DOHH2 (cell line): ENCODE results near the gene UBQLN4.

Experiments used
- H3F3A ChIP-seq: fragments of 200-600 bp; sonication (generic), shearing (Covaris generic); 2 replicates; pipeline ENCODE4 v1.6.0; 2016; ENCODE audit warnings: antibody characterized with exemption, mild to moderate bottlenecking; ENCODE audit not compliant: control insufficient read depth, insufficient read depth
- H3K27ac ChIP-seq: fragments of 200-600 bp; sonication (generic); 2 replicates; pipeline ENCODE4 v1.5.1; 2014; ENCODE audit warnings: low read depth, mild to moderate bottlenecking, low read length, moderate library complexity
- H3K27me3 ChIP-seq: fragments of 200-600 bp; sonication (generic); 2 replicates; pipeline ENCODE4 v1.6.1; 2014; ENCODE audit warnings: mild to moderate bottlenecking, low read length, mixed read lengths; ENCODE audit not compliant: control insufficient read depth
- H3K36me3 ChIP-seq: fragments of 200-600 bp; sonication (generic); 2 replicates; pipeline ENCODE4 v1.6.1; 2014; ENCODE audit warnings: mild to moderate bottlenecking, low read length, moderate library complexity, mixed read lengths; ENCODE audit not compliant: control insufficient read depth
- H3K4me1 ChIP-seq: fragments of 200-600 bp; sonication (generic); 2 replicates; pipeline ENCODE4 v1.6.1; 2014; ENCODE audit warnings: mild to moderate bottlenecking, low read length, mixed read lengths; ENCODE audit not compliant: control insufficient read depth
- H3K4me2 ChIP-seq: fragments of 200-600 bp; sonication (generic); 2 replicates; pipeline ENCODE4 v1.6.0; 2014; ENCODE audit warnings: mild to moderate bottlenecking, low read length, moderate library complexity
- H3K4me3 ChIP-seq: fragments of 200-600 bp; sonication (generic); 2 replicates; pipeline ENCODE4 v1.5.1; 2014; ENCODE audit warnings: mild to moderate bottlenecking, low read length, mixed read lengths
- H3K79me2 ChIP-seq: fragments of 200-600 bp; sonication (generic); 2 replicates; pipeline ENCODE4 v1.6.1; 2014; ENCODE audit warnings: mild to moderate bottlenecking, low read length, mixed read lengths; ENCODE audit not compliant: control insufficient read depth
- H3K9me2 ChIP-seq: fragments of 200-600 bp; sonication (generic); replicated peaks from 2 replicates; pipeline ENCODE4 v1.6.1; 2014; ENCODE audit warnings: mild to moderate bottlenecking, low read length, mixed read lengths; ENCODE audit not compliant: control insufficient read depth
- H3K9me3 ChIP-seq: fragments of 200-600 bp; sonication (generic); 2 replicates; pipeline ENCODE4 v1.6.1; 2014; ENCODE audit warnings: antibody characterized with exemption, low read length, mixed read lengths; ENCODE audit not compliant: control insufficient read depth, insufficient read depth
- H4K20me1 ChIP-seq: fragments of 200-600 bp; sonication (generic); 2 replicates; pipeline ENCODE4 v1.6.0; 2014; ENCODE audit warnings: low read depth, mild to moderate bottlenecking, antibody characterized with exemption, low read length, moderate library complexity; ENCODE audit not compliant: control insufficient read depth, insufficient read depth
- CTCF ChIP-seq: fragments of 200-600 bp; sonication (generic); IDR thresholded peaks from one replicate; pipeline ENCODE4 v1.5.1; 2014; ENCODE audit warnings: antibody characterized with exemption, mild to moderate bottlenecking, low read depth, low read length; ENCODE audit not compliant: poor library complexity, severe bottlenecking
- EZH2phosphoT487 ChIP-seq: fragments of 200-600 bp; sonication (generic); IDR thresholded peaks from 2 replicates; pipeline ENCODE4 v1.6.1; 2017; ENCODE audit warnings: borderline replicate concordance, mild to moderate bottlenecking, antibody characterized with exemption, low read length, moderate library complexity, mixed read lengths

Gene UBQLN4

DNA sequence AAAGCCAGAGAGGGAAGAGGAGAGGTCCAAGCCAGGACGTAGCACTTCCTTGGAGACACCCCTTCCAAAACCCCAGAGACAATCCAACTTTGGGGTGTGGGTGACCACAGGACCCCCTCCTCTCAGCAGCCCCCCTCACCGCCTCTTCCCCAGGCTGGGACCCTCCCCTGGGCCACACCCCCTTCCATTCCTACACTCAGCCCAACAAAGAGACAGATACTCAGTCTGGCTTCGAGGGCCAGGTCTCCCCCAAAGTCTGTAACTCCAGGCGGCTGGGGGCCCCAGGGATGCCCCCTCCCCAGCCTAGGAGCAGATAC is 27.2 kb upstream of the UBQLN4 start:
- no peak overlapping the region for H3K27ac ChIP-seq
- peaks cover 43% of the 10 kb centered on the region for H3K4me1 ChIP-seq
- 0 out of 2 replicates have a peak overlapping the region, but pooled peaks have one; percentile 17 for H3K4me3 ChIP-seq
- H3F3A ChIP-seq: peaks cover 23% of the 10 kb centered on the region
- peaks cover 8% of the 10 kb centered on the region for H3K79me2 ChIP-seq
- H3K27me3 ChIP-seq: peaks cover 22% of the 10 kb centered on the region
- peak overlapping the region; percentile 41 for H3K4me2 ChIP-seq
- H3K9me2 ChIP-seq: no peaks in the 10 kb centered on the region
- H3K9me3 ChIP-seq: no peaks in the 10 kb centered on the region
- TF ChIP-seq CTCF (no peak), EZH2phosphoT487 (no peak)
- H3K36me3 ChIP-seq: peaks cover 6% of the 10 kb centered on the region; the same call in 1 of the 2 replicates
- no peaks in the 10 kb centered on the region for H4K20me1 ChIP-seq

DNA sequence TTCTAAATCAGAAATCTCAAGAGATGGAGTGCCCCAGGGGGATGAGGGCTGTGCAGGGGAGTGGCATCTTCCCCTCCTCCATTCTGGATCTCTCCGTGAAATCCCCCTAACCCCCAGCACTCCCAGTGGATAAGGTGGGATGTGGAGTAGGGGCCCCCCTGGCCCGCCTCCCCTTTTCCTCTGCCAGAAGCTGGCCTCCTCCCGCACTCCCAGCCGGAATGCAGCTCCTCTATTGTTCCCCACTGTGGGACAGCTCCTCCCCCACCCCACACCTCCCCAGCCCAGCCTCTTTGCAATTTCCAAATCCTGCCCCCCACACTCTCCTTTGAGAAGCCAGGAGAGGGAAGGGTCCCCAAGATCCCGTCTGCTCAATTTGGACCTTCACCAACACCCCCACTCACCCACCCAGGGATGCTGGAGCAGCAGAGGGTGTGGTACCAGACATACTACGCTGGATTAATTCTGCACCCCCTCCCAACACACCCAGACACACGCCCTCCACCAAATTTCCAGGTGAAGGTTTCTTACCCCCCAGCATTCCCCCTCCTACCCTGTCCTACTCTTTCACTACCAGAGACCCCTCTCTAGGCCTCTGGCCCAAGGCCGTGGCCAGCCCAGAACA is 26.8 kb upstream of the UBQLN4 start:
- peaks cover 23% of the 10 kb centered on the region for H3F3A ChIP-seq
- no peak overlapping the region for H3K4me3 ChIP-seq
- H3K27ac ChIP-seq: no peak overlapping the region
- H3K4me1 ChIP-seq: peaks cover 48% of the 10 kb centered on the region
- peaks cover 12% of the 10 kb centered on the region for H3K79me2 ChIP-seq
- H3K9me3 ChIP-seq: no peaks in the 10 kb centered on the region
- peaks cover 6% of the 10 kb centered on the region; the same call in 1 of the 2 replicates for H3K36me3 ChIP-seq
- no peaks in the 10 kb centered on the region for H3K9me2 ChIP-seq
- TF ChIP-seq EZH2phosphoT487 (no peak), CTCF (no peak)
- H3K4me2 ChIP-seq: peak overlapping the region; percentile 41; the same call in 1 of the 2 replicates
- H3K27me3 ChIP-seq: peaks cover 22% of the 10 kb centered on the region
- H4K20me1 ChIP-seq: no peaks in the 10 kb centered on the region

- Histone ChIP-seq H3K4me3 (no peak overlapping the region), H3K27me3 (peaks cover 22% of the 10 kb centered on the region), H3K9me2 (no peaks in the 10 kb centered on the region), H3K27ac (no peak overlapping the region), H4K20me1 (no peaks in the 10 kb centered on the region), H3K79me2 (peaks cover 18% of the 10 kb centered on the region), H3K36me3 (peaks cover 6% of the 10 kb centered on the region; the same call in 1 of the 2 replicates), H3K4me2 (no peak overlapping the region), H3K9me3 (no peaks in the 10 kb centered on the region), H3F3A (peaks cover 23% of the 10 kb centered on the region), H3K4me1 (peaks cover 54% of the 10 kb centered on the region)
- no peak for TF ChIP-seq CTCF
- TF ChIP-seq EZH2phosphoT487: no peak
These were observed 26.2 kb upstream of the UBQLN4 start for GRCh38 chr1:156079762-156080161.
